HFF-Myc (cell line): ENCODE data around the gene ZIM2.

Experiments
- DNase-seq: peaks from one replicate; pipeline ENCODE4 v3.0.0-alpha.2; 2011; ENCODE audit warnings: low read depth; ENCODE audit errors: extremely low read depth
- H3K4me3 ChIP-seq: replicated peaks from 2 replicates; pipeline ENCODE4 v1.5.1; 2011; ENCODE audit warnings: low read depth, mild to moderate bottlenecking, control low read depth, low read length
- CTCF ChIP-seq: IDR thresholded peaks from 2 replicates; pipeline ENCODE4 v1.5.1; 2012; ENCODE audit warnings: mild to moderate bottlenecking, low read depth, low read length, control low read depth; ENCODE audit errors: missing control alignments

Gene ZIM2

DNA sequence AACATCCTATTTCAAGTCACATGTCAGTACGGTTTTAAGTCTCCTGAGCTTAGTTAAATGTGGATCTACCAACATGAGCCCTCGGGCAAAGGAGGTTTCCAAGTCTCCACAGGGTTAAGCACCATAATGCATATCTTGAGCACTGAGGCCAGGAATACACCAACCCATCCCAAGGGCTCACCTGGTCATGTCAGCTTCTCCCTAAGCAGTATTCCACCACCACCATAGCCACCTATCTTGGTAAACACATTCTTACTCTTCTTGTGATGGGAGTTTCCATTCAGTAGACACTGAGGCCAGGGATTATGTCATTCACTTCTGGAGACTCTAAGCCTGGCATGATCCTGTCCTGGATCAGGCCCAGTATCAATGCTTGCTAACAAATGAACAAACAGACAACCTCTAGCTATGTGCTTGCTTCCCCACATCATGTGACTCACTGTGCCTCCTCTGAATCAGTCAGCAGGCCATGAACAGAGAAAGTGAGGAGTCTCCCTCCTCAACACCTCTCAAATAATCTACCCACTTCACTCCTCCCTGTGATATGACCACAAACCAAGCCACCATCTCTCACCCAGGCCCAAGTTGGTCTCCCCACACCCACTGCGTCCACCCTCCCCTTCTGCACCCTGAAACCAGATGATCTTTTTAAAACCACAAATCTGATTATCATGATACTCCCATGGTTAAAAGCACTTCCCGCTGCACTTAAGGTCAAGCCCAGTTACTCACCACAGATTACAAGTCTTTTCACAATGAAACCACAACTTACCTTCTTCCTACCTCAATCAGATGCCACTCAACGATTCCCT, 5.8 kb downstream of the ZIM2 start:
- no peak for TF ChIP-seq CTCF
- DNase-seq: no peak
- H3K4me3 ChIP-seq: no peak overlapping the region

GRCh38 chr19:56832352-56832928, 8.1 kb downstream of the ZIM2 start:
- no peak for DNase-seq
- no peak for TF ChIP-seq CTCF
- no peak overlapping the region for H3K4me3 ChIP-seq

- H3K4me3 ChIP-seq: no peak overlapping the region
- no peak for DNase-seq
- TF ChIP-seq CTCF: no peak
Observed at GRCh38 chr19:56831255-56831654, 9.3 kb downstream of the ZIM2 start.

GRCh38 chr19:56829596-56829995, 10.9 kb downstream of the ZIM2 start:
- no peak for DNase-seq
- H3K4me3 ChIP-seq: no peak overlapping the region
- no peak for TF ChIP-seq CTCF

DNA sequence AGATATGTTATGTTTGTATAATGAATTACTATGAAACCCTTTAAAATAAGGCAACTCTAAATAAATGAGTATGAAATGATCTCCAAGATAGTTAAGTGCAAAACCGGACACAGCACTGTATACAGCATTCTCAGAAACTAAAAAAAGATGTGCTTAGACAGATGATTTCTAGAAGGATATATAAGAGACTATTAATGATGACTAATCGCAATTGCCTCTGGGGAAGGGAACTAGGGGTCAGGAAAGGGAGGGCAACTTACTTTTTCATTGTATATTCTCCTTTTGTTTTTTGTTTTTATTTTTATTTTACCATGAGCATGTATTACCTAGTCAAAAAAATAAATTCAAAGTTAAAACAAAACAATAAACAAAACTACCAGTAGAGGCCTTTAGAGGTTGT, 12.8 kb downstream of the ZIM2 start:
- DNase-seq: no peak
- TF ChIP-seq CTCF: no peak
- no peak overlapping the region for H3K4me3 ChIP-seq

GRCh38 chr19:56823956-56824355, 16.6 kb downstream of the ZIM2 start:
- no peak for DNase-seq
- no peak overlapping the region for H3K4me3 ChIP-seq
- TF ChIP-seq CTCF: no peak
